ENCODE data around the gene GPR162. TPM values are rescaled to one million over a fixed set of nuclear protein-coding genes. Genes with fewer than 3 reads are reported as not detected.

GPR162 gene
- total RNA-seq, 2 donors from 2014 or later: 1.3 to 4.3 TPM

Other genes starting within 250 kb of the GPR162 start
- 100 to 1,000 TPM; 142 to 157 TPM for gene CHD4, start 214.4 kb upstream of the GPR162 start, total RNA-seq
- gene LPAR5, start 185.9 kb upstream of the GPR162 start, total RNA-seq: 10 to 100 TPM; 25.6 to 26.7 TPM
- gene ACRBP, start 174.4 kb upstream of the GPR162 start, total RNA-seq: 1 to 10 TPM; 2.9 to 3.4 TPM
- gene ING4, start 158.7 kb upstream of the GPR162 start, total RNA-seq: 10 to 100 TPM; 23.6 to 38.9 TPM
- gene ZNF384, start 132.4 kb upstream of the GPR162 start, total RNA-seq: 10 to 100 TPM; 47.8 to 51.4 TPM
- gene PIANP, start 121.0 kb upstream of the GPR162 start, total RNA-seq: under 1 TPM; 0.52 to 0.67 TPM
- gene COPS7A, start 97.8 kb upstream of the GPR162 start, total RNA-seq: 10 to 100 TPM; 37.2 to 40.8 TPM
- 100 to 1,000 TPM; 167 to 180 TPM for gene MLF2, start 68.7 kb upstream of the GPR162 start, total RNA-seq
- 100 to 1,000 TPM in 1 of 2 donors, 10 to 100 TPM in 1; 89.6 to 123 TPM for gene PTMS, start 55.5 kb upstream of the GPR162 start, total RNA-seq
- gene LAG3, start 49.3 kb upstream of the GPR162 start, total RNA-seq: 1 to 10 TPM in 1 of 2 donors, under 1 TPM in 1; 0.89 to 1.6 TPM
- gene CD4, start 32.3 kb upstream of the GPR162 start, total RNA-seq: 10 to 100 TPM in 1 of 2 donors, 1 to 10 TPM in 1; 4.3 to 18.1 TPM
- 1 to 10 TPM; 4.3 to 6.3 TPM for gene P3H3, start 6.6 kb downstream of the GPR162 start, total RNA-seq
- gene GNB3, start 19.1 kb downstream of the GPR162 start, total RNA-seq: 1 to 10 TPM; 1.1 to 1.5 TPM
- gene CDCA3, start 29.5 kb downstream of the GPR162 start, total RNA-seq: 10 to 100 TPM in 1 of 2 donors, 1 to 10 TPM in 1; 4.4 to 10.5 TPM
- gene USP5, start 30.3 kb downstream of the GPR162 start, total RNA-seq: 10 to 100 TPM; 68.5 to 81.4 TPM
- 100 to 1,000 TPM; 702 to 720 TPM for gene TPI1, start 45.7 kb downstream of the GPR162 start, total RNA-seq
- 10 to 100 TPM; 11.7 to 11.8 TPM for gene SPSB2, start 51.5 kb downstream of the GPR162 start, total RNA-seq
- 1 to 10 TPM; 2.9 to 4.3 TPM for gene LRRC23, start 83.0 kb downstream of the GPR162 start, total RNA-seq
- 10 to 100 TPM in 1 of 2 donors, 1 to 10 TPM in 1; 3.1 to 10.9 TPM for gene ENO2, start 92.8 kb downstream of the GPR162 start, total RNA-seq
- 10 to 100 TPM; 64.6 to 78.9 TPM for gene ATN1, start 106.1 kb downstream of the GPR162 start, total RNA-seq
- not detected for gene RNU7-1, start 122.0 kb downstream of the GPR162 start, total RNA-seq
- gene C12orf57, start 122.2 kb downstream of the GPR162 start, total RNA-seq: 100 to 1,000 TPM; 151 to 168 TPM
- 10 to 100 TPM; 40.0 to 43.9 TPM for gene PTPN6, start 129.5 kb downstream of the GPR162 start, total RNA-seq
- gene PHB2, start 148.8 kb downstream of the GPR162 start, total RNA-seq: 100 to 1,000 TPM; 202 to 249 TPM
- gene EMG1, start 149.1 kb downstream of the GPR162 start, total RNA-seq: 10 to 100 TPM; 31.6 to 34.1 TPM
- gene LPCAT3, start 196.7 kb downstream of the GPR162 start, total RNA-seq: 10 to 100 TPM; 87.1 to 87.9 TPM
- 100 to 1,000 TPM in 1 of 2 donors, 10 to 100 TPM in 1; 54.9 to 109 TPM for gene C1S, start 238.9 kb downstream of the GPR162 start, total RNA-seq

All from left colon (tissue), 2 donors.